ENCODE measurements around the gene LIN7A.

Gene LIN7A

GRCh38 chr12:80977346-80977745 lies 39.6 kb upstream of the LIN7A start:
- no peaks in the 10 kb centered on the region for H3K36me3 ChIP-seq (ENCODE audit: insufficient read depth)
- no peak overlapping the region for H2AFZ ChIP-seq (ENCODE audit: low read depth)
- H3K27me3 ChIP-seq (ENCODE audit: insufficient read depth, low read depth), result no peaks in the 10 kb centered on the region
- H3K9ac ChIP-seq, result no peak overlapping the region
- no peaks in the 10 kb centered on the region for H3K4me1 ChIP-seq (ENCODE audit: low read depth, poor library complexity, severe bottlenecking)
- TF ChIP-seq CTCF (conservative IDR thresholded peaks at IDR 0.05; ENCODE audit: low read depth, low read length), result no peak
- H3K79me2 ChIP-seq (ENCODE audit: insufficient read depth, low read depth), result no peaks in the 10 kb centered on the region
- H3K4me3 ChIP-seq (IDR thresholded peaks at IDR 0.05; ENCODE audit: insufficient read depth, low read depth, low read length), result no peak overlapping the region
- no peaks in the 10 kb centered on the region for H4K20me1 ChIP-seq (ENCODE audit: insufficient read depth)
- no peak overlapping the region for H3K27ac ChIP-seq
- no peak overlapping the region for H3K4me2 ChIP-seq

GRCh38 chr12:80968326-80968725 lies 30.6 kb upstream of the LIN7A start:
- Histone ChIP-seq H3K27me3 (ENCODE audit: insufficient read depth, low read depth) (no peaks in the 10 kb centered on the region), H2AFZ (ENCODE audit: low read depth) (no peak overlapping the region), H3K27ac (no peak overlapping the region), H3K4me2 (no peak overlapping the region), H3K9ac (no peak overlapping the region), H3K79me2 (ENCODE audit: insufficient read depth, low read depth) (no peaks in the 10 kb centered on the region), H3K4me1 (ENCODE audit: low read depth, poor library complexity, severe bottlenecking) (no peaks in the 10 kb centered on the region), H4K20me1 (ENCODE audit: insufficient read depth) (no peaks in the 10 kb centered on the region; the same call in 1 of the 2 replicates), H3K4me3 (IDR thresholded peaks at IDR 0.05; ENCODE audit: insufficient read depth, low read depth, low read length) (no peak overlapping the region), H3K36me3 (ENCODE audit: insufficient read depth) (no peaks in the 10 kb centered on the region)
- TF ChIP-seq CTCF (conservative IDR thresholded peaks at IDR 0.05; ENCODE audit: low read depth, low read length), result no peak

- H3K27ac ChIP-seq, result no peak overlapping the region
- no peak overlapping the region for H3K4me2 ChIP-seq
- no peaks in the 10 kb centered on the region for H3K27me3 ChIP-seq (ENCODE audit: insufficient read depth, low read depth)
- H3K79me2 ChIP-seq (ENCODE audit: insufficient read depth, low read depth), result no peaks in the 10 kb centered on the region
- H3K4me3 ChIP-seq (IDR thresholded peaks at IDR 0.05; ENCODE audit: insufficient read depth, low read depth, low read length), result no peak overlapping the region
- no peak overlapping the region for H2AFZ ChIP-seq (ENCODE audit: low read depth)
- TF ChIP-seq CTCF (conservative IDR thresholded peaks at IDR 0.05; ENCODE audit: low read depth, low read length), result no peak
- H3K36me3 ChIP-seq (ENCODE audit: insufficient read depth), result no peaks in the 10 kb centered on the region
- no peaks in the 10 kb centered on the region; the same call in 1 of the 2 replicates for H4K20me1 ChIP-seq (ENCODE audit: insufficient read depth)
- H3K4me1 ChIP-seq (ENCODE audit: low read depth, poor library complexity, severe bottlenecking), result no peaks in the 10 kb centered on the region
- no peak overlapping the region for H3K9ac ChIP-seq
These were observed 29.8 kb upstream of the LIN7A start for GRCh38 chr12:80967565-80967964.

GRCh38 chr12:80966001-80966400 lies 28.3 kb upstream of the LIN7A start:
- Histone ChIP-seq H3K4me2 (no peak overlapping the region), H3K27ac (no peak overlapping the region), H3K9ac (no peak overlapping the region), H3K79me2 (ENCODE audit: insufficient read depth, low read depth) (no peaks in the 10 kb centered on the region), H4K20me1 (ENCODE audit: insufficient read depth) (no peaks in the 10 kb centered on the region; the same call in 1 of the 2 replicates), H3K27me3 (ENCODE audit: insufficient read depth, low read depth) (no peaks in the 10 kb centered on the region), H3K36me3 (ENCODE audit: insufficient read depth) (no peaks in the 10 kb centered on the region), H3K4me3 (IDR thresholded peaks at IDR 0.05; ENCODE audit: insufficient read depth, low read depth, low read length) (no peak overlapping the region), H3K4me1 (ENCODE audit: low read depth, poor library complexity, severe bottlenecking) (no peaks in the 10 kb centered on the region), H2AFZ (ENCODE audit: low read depth) (no peak overlapping the region)
- no peak for TF ChIP-seq CTCF (conservative IDR thresholded peaks at IDR 0.05; ENCODE audit: low read depth, low read length)
